ENCODE measurements around the gene EPS15.
A peak's percentile ranks its signal among the peaks of the same experiment; 100 is the strongest.
"Not testable (repeated sequence)": the region's sequence is repeated elsewhere in the genome, so short reads cannot be mapped to it uniquely, and the experiment has no call there.

EPS15 gene

DNA sequence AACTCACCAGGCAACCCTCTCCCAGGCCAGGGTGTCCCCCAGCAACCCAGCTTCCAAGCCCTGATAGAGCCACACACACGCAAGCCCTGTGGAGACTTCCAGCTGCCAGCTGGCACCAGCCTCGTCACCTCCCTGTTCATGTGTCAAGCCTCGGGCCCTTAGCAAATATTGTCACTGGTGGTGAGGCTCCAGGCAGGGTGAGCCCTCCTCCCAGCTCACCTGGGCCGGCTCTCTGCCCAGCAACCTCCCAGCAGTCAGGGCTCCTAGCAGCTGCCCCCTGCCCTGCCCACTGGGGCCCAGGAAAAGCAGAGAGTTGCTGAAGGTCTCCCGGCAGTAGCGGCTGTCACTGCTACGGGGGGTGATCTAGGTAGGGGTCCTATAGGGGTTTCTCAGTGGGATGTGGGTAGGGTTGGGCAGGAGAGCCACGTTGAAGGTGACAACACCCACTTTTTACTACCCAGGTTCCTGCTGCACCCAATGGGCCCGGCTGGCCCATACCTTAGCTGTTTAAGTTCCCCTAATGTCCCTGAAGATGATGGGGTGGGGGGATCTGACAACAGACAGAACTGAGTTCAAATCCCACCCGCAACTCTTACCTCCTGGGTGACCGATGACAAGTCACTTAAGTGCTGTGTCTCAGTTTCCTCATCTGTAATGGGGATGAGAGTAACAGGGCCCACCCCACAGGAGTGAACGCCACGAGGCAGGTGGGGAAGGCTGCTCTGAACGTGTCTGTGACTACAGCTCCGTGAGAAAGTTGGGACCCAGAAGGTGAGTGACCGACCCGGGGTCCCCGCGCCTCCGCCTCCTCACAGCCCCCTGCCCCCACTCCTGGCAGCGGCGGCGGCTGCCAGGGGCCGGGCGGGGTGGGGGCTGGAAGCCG lies 189.4 kb downstream of the EPS15 start:
- DNase-seq: no peak

DNA sequence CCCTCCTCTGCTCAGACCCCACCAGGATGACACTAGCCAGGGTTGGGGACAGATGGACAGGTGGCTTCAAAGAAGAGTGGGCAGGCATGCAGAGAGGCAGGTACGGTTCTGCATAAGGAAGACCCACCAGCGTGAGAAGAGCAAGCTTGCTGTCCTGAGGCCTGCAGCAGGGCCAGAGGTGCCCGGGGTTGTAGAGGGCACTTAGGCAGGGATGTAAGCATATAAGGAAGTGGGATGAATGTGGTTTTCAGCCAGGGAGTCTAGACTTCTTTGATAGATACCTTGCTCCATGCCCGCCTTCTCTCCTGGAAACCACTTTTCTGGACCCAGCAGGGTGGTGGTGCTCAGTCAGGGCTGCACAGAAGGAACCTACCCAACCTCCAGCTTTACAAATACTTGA lies 190.1 kb downstream of the EPS15 start:
- no peak for DNase-seq

GRCh38 chr1:51328279-51328678 lies 190.8 kb downstream of the EPS15 start:
- no peak for DNase-seq

GRCh38 chr1:51327386-51327785 lies 191.7 kb downstream of the EPS15 start:
- no peak for DNase-seq

DNA sequence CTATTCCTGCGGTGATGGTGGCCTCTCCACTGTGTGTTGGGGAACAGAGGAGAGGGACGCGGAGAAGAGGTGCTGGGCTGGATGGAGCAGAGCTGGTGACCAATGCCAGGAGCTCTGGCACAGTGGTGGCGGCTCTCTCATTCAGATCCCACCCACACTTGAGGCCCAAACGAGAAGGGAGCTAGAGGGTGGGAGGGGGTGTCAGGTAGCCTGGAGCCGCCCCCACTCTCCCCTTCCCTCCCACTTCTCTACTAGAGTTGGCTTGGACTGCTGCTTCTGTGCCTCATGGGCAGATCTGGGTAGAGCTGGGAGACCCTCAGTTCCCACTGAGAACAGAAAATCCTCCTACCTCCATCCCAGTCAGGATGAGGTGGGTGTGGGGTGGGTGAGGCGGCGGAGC lies 192.2 kb downstream of the EPS15 start:
- no peak for DNase-seq

DNA sequence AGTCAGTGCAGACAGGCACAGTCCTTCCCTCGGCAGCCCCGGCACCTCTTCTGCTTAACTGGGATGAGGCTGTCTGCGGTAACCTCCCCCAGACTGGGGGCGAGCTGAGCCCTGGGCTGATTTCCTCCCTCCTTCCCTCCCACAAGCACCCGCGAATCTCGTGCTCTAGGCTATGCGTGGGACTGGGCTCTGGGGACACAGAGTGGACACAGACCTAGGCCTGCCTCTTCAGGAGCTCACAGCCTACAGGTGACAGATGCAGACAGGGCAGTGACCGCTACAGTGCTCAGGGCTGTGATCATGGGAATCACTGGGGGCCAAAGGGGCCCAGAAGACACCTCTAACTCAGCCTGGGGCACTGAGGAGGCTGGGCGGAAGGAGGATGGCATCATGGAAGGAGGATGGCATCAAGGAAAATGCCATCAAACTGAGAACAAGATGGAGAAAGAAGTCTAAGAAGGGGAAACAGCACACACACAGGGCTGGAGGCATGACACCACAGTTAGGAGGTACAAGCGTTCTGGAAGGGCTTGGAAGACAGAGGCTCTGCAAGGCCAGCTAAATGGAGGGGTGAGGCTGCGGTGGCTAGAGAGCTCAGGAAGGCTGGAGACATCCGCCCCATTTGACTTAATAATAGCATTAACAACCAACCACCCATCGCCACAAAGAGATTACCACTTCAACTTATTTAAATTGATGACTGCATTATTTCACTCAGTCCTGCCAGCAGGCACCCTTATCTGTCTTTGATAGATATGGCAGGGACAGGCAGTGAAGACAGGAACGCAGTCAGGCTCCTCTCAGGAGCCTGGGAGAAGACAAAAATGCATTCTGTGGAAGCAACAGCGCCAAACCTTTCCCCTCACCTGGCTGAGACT lies 192.9 kb downstream of the EPS15 start:
- DNase-seq: no peak

DNA sequence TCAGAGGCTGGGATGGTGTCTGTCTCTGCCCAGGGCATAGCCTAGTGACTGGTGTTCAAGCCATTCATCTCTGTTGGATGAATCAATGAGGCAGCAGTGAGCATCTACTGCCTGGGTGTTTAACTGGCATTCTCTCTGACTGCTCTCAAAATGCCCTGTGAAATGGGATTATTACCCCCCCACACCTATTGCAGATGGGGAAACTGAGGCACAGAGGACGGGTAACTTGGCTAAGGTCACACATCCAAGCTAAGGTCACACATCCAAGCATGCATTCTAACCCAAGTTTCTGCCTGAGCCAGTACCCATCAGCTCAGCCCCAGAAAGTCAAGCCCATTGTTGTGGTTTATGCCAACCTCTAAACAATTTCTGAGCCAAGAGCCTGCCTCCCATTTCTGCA lies 193.7 kb downstream of the EPS15 start:
- no peak for DNase-seq

DNA sequence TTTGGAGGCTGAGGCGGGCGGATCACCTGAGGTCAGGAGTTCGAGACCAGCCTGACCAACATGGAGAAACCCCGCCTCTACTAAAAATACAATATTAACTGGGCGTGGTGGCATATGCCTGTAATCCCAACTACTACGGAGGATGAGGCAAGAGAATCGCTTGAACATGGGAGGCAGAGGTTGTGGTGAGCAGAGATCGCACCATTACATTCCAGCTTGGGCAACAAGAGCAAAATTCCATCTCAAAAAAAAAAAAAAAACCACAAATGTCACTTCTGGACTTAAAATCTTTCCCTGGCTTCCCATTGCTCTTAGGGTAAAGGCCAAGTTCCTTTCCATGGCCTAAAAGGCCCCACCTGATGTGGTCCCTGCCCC lies 194.1 kb downstream of the EPS15 start:
- DNase-seq: not testable (repeated sequence)

GRCh38 chr1:51324251-51325010 lies 194.6 kb downstream of the EPS15 start:
- DNase-seq: no peak

DNA sequence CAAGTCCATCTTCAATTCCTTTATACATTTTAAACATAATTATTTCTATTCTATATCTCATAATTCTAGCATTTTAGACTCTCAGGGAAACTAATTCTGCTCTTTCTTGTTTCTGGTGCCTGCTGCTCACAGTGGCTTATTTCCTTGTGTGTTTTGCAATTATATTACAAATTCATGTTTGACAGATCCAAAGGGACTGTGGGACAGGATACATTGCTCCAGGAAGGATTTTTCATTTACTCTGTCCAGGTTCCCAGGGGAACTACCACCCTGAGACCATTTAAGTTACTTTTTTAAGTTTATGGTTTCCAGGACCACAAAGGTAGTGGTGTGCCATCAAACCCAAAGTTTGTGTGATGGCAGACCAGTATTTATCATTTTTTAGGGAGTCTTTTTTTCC lies 195.3 kb downstream of the EPS15 start:
- no peak for DNase-seq

DNA sequence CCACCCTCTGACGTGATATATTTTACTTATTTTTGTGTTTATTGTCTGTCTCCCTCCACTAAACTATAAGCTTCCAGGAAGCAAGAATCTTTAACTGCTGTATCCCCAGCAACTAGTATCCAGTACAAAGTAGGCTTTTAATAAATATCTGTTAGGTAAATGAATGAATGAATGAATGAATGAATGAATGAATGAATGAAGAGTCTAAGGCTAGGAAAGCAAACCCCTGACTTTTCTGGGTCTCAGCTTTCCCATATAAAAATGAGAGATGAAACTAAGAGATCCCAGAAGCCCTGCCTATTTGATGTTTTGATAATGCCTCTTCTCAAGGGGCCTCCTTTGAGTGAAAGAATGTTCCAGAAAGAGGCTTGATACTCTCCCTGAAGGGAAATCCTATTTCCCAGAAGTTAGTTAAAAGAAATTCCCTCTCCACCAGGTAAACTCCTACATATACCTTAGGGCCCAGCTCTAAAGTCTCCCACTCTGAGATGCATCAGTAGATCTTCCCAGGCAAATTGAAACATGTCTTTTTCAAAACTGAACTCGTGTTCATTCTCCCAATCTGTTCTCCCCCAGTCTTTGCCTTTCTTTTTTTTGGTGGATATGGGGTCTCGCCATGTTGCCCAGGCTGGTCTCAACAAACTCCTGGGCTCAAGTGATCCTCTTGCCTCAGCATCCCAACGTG lies 196.5 kb downstream of the EPS15 start:
- no peak for DNase-seq

GRCh38 chr1:51321924-51322280 lies 197.2 kb downstream of the EPS15 start:
- no peak for DNase-seq

GRCh38 chr1:51320967-51321923 lies 197.8 kb downstream of the EPS15 start:
- DNase-seq: no peak

DNA sequence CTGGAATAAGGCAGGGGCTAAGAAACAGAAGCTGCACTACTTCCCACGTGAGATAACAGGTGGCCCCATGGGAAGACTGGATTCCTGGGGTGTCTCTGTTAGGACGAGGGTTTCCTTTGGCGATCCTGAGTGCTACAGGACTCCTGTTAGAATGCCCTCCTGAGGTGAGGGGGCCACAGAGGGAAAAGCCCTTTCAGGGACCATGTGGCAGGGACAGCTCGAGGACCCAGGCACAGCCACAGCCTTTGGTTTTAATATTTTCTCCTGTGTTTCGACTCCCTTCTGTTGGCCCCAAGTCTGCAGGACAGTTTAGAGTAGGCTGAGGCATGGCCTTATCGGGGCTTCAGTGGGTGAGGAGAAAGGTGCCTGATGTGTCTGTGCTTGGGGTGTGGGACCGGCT lies 201.3 kb downstream of the EPS15 start:
- DNase-seq: no peak

GRCh38 chr1:51316846-51317120 lies 202.3 kb downstream of the EPS15 start:
- DNase-seq: no peak

- no peak for DNase-seq
Observed at GRCh38 chr1:51316113-51316845, 202.8 kb downstream of the EPS15 start.

DNA sequence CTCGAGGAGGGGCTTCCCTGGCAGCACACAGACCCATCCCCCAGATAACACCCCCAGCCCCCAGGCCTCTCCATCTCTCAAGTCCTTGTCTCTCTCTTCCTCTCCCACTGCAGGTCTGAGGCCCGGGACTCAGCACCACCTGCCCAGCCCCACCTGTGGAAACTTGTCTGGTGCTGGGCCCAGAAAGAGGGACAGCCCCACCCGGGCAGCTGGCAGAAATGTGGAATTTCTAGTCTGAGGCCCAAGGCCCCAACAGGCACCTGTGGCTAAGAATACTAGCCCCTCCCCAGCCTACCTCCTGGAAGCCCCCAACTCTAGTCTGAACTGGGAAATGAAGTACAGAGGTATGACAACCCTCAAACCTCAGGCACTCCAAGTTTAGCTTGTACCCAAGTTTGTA lies 204.1 kb downstream of the EPS15 start:
- no peak for DNase-seq

GRCh38 chr1:51313961-51314777 lies 204.9 kb downstream of the EPS15 start:
- peak in 1 of 2 donors; percentile 31 for DNase-seq

GRCh38 chr1:51313268-51313852 lies 205.7 kb downstream of the EPS15 start:
- no peak for DNase-seq

- no peak for DNase-seq
Observed at GRCh38 chr1:51312718-51313117, 206.3 kb downstream of the EPS15 start.

Measured in bone marrow (tissue), 2 donors.